ENCODE results near the gene NAT10. TPM values are rescaled to one million over a fixed set of nuclear protein-coding genes. Genes with fewer than 3 reads are reported as not detected.

Gene NAT10
- total RNA-seq, 1 experiment from 2014 or later: 103 TPM

- H3K79me2 ChIP-seq (ENCODE audit: insufficient read depth, low read length): no peaks in the 10 kb centered on the region
- WGBS (ENCODE audit: extremely low coverage, insufficient read length, low lambda C conversion rate): no CpG with 5 or more reads among the region's 9 CpGs
- no peaks in the 10 kb centered on the region for H3K9me3 ChIP-seq (ENCODE audit: control insufficient read depth, low read depth, low read length)
- no peak overlapping the region for H2AFZ ChIP-seq (ENCODE audit: low read length)
- no peak for DNase-seq
- no peak overlapping the region for H3K56ac ChIP-seq (ENCODE audit: insufficient read length, low read depth, low read length)
- Mint-ChIP-seq H3K4me1 (peaks cover 66 to 71% of the 10 kb centered on the region in 2 experiments), H3K9me3 (no peaks in the 10 kb centered on the region), H3K4me3 (no peak overlapping the region), H3K36me3 (ENCODE audit: insufficient read depth in 1 of 3, low read depth in 3 of 3) (no peaks in the 10 kb centered on the region), H3K27ac (no peak overlapping the region), H3K27me3 (ENCODE audit: low read depth) (no peaks in the 10 kb centered on the region; the same call in 1 of the 2 replicates)
- H4K8ac ChIP-seq (replicated peaks; ENCODE audit: insufficient read length, low read depth, low read length): no peak overlapping the region
- no peak for TF ChIP-seq CTCF (conservative IDR thresholded peaks at IDR 0.05)
- peak overlapping the region; percentile 9 for H3K4me2 ChIP-seq (ENCODE audit: insufficient read depth, insufficient read length, low read length)
- H3K23me2 ChIP-seq (ENCODE audit: insufficient read length, low read depth, low read length, poor library complexity, severe bottlenecking): peaks cover 2% of the 10 kb centered on the region
- H3K23ac ChIP-seq (ENCODE audit: insufficient read length, low read depth, low read length): no peak overlapping the region
- H2BK20ac ChIP-seq (ENCODE audit: low read depth, low read length, poor library complexity, severe bottlenecking): no peak overlapping the region
- no peak overlapping the region for H3K27ac ChIP-seq (ENCODE audit: insufficient read length, low read depth, low read length)
- H2BK15ac ChIP-seq (ENCODE audit: low read depth, low read length): no peak overlapping the region
- no peak overlapping the region for H4K5ac ChIP-seq (ENCODE audit: insufficient read length, low read depth, low read length)
- H4K91ac ChIP-seq (ENCODE audit: insufficient read length, low read depth, low read length): no peak overlapping the region
- peaks cover 16% of the 10 kb centered on the region; the same call in 1 of the 2 replicates for H3K4me1 ChIP-seq (ENCODE audit: insufficient read depth, low read length)
- no peak overlapping the region for H2BK12ac ChIP-seq (ENCODE audit: insufficient read length, low read depth, low read length)
- H3K79me1 ChIP-seq (ENCODE audit: insufficient read depth, low read depth, low read length, poor library complexity, severe bottlenecking): no peaks in the 10 kb centered on the region
- no peak overlapping the region for H3K14ac ChIP-seq (ENCODE audit: insufficient read depth, low read length)
- no peaks in the 10 kb centered on the region for H3K27me3 ChIP-seq (ENCODE audit: insufficient read depth, low read length)
- H2AK5ac ChIP-seq (ENCODE audit: insufficient read length, low read length): no peak overlapping the region
- no peak overlapping the region for H3K9ac ChIP-seq (ENCODE audit: extremely low read depth, insufficient read length, low read length)
- no peak overlapping the region for H2BK5ac ChIP-seq (ENCODE audit: insufficient read length, low read length)
- H2BK120ac ChIP-seq (ENCODE audit: low read depth, low read length, poor library complexity, severe bottlenecking): no peak overlapping the region
- no peak overlapping the region for H3K18ac ChIP-seq (ENCODE audit: insufficient read length, low read depth, low read length)
- H3K4ac ChIP-seq (ENCODE audit: low read depth, low read length): no peak overlapping the region
- no peaks in the 10 kb centered on the region for H4K20me1 ChIP-seq (ENCODE audit: control insufficient read depth, insufficient read depth, insufficient read length)
- H3T11ph ChIP-seq (ENCODE audit: low read length): no peak overlapping the region
These were observed 83.8 kb downstream of the NAT10 start for GRCh38 chr11:34189191-34189590.

Data from H9 (cell line).